C4-2B (cell line): ENCODE data around the gene OSBPL5.
A peak's percentile ranks its signal among the peaks of the same experiment; 100 is the strongest.
"Not testable (repeated sequence)": the region's sequence is repeated elsewhere in the genome, so short reads cannot be mapped to it uniquely, and the experiment has no call there.

ENCODE experiments used
- H3K27ac ChIP-seq: fragments of 450-650 bp; 2 replicates; pipeline ENCODE4 v1.5.1; 2017
- ZFX ChIP-seq: fragments of 450-650 bp; IDR thresholded peaks from 2 replicates; pipeline ENCODE4 v1.6.1; 2017
- TF ChIP-seq, protein P1 (sequence below): fragments of 450-650 bp; conservative IDR thresholded peaks from 2 replicates; pipeline ENCODE4 v1.5.1; 2017; ENCODE audit warnings: mild to moderate bottlenecking

OSBPL5 gene

GRCh38 chr11:3169255-3170043, 4.3 kb upstream of the OSBPL5 start:
- TF ChIP-seq, protein P1, sequence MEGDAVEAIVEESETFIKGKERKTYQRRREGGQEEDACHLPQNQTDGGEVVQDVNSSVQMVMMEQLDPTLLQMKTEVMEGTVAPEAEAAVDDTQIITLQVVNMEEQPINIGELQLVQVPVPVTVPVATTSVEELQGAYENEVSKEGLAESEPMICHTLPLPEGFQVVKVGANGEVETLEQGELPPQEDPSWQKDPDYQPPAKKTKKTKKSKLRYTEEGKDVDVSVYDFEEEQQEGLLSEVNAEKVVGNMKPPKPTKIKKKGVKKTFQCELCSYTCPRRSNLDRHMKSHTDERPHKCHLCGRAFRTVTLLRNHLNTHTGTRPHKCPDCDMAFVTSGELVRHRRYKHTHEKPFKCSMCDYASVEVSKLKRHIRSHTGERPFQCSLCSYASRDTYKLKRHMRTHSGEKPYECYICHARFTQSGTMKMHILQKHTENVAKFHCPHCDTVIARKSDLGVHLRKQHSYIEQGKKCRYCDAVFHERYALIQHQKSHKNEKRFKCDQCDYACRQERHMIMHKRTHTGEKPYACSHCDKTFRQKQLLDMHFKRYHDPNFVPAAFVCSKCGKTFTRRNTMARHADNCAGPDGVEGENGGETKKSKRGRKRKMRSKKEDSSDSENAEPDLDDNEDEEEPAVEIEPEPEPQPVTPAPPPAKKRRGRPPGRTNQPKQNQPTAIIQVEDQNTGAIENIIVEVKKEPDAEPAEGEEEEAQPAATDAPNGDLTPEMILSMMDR, result no peak
- no peak for TF ChIP-seq ZFX
- H3K27ac ChIP-seq, result no peak overlapping the region

DNA sequence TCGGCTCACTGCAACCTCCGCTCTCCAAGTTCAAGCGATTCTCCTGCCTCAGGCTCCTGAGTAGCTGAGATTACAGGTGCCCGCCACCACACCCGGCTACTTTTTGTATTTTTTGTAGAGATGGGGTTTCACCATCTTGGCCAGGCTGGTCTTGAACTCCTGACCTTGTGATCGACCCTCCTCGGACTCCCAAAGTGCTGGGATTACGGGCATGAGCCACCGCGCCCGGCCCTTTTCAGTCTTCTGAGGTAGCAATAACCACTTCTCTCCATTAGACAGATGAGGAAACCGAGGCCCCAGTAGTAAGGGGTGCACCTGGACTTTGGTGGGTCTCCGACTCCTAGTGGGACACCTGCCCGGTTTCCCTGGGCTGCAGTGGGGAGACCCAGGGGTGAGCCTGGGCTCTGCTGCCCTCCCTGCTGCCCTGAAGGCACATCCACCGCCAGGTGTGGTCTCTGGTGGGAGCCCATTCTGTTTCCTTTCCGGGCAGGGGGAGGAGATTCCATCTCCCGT, 3.7 kb upstream of the OSBPL5 start:
- not testable (repeated sequence) for H3K27ac ChIP-seq

DNA sequence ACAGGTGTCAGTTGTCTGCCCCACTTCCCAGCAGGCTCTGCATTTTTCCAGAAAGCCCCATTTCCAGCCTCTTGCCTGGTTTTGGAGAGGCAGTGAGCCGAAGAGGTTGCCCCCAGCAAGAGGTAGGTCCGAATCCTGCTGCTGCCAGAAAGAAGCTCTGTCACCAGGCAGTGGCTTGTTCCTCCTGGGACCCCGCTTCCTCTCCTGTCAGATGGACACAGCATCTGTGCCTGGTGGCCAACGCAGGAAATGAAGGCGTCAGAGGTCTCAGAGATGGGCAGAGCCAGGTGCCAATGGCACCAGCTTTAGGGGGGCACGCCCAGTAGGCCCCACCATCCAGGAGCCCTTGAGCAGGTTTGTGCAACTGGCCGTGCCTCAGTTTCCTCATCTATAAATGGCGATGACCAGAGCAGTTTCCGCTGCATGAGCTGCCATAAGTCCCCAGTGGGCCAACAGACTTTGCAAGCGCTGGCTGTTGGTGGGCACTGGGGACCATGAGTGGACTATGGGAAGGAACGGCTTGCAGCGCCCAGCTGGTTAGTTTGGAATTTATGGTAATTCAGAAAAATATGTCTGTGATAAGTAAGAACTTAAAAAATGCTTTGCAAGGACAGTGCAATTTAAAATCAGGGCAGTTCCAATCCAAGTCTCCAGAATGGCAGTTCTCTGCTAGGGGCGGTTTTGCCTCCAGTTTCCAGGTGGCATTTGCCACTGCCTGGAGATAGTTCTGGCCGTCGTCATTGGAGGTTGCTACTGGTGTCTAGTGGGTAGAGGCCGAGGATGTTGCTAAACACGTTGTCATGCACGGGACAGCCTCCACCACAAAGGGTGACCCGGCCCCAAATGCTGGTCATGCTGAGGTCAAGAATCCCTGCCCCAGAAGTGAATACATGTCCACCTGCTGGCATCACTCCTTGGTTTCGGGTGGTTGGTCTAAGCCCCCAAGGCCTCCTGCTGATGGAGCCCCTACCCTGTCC, 2.3 kb upstream of the OSBPL5 start:
- no peak overlapping the region for H3K27ac ChIP-seq
- TF ChIP-seq, protein P1, result no peak
- TF ChIP-seq ZFX, result no peak

DNA sequence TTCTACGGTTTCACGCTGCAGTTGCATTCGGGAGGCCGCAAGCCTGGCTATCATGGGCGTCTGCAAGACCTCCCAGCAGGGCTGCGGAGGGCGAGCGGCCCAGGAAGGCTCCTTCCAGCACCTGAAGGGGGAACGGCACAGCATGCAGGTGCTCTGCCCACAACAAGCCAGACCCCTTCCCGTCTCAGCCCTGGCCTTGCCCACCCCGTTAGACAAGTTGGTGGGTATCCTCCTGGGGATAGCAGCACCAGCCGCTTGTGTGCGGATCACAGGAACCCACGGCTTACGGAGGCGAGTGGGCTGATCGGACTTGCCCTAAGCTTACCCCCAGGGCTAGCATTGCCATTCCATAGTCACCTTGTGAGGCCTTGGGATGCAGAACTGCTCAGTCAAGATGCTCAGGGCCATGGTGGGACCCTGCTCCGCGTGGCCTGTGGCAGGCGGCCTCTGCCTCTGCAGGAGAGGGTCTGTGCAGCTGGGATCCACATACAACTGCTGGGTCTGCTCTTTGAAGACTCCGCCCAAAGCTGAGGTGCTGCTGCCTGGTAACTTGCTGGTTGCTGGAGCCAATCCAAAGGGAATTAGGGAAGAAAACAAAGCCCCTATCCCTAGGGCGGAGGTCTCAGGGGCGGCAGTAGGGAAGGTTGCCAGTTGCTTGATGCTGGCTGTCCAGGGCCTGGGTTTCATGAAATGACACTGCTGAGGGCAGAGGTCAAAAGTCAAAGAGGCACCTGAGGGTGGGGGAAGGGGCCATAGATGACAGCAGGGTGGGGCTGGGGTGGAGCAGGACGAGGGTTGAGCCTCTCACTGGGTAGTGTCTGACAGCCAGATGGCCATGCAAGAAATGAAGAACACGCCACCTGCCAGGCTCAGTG, 1.4 kb upstream of the OSBPL5 start:
- TF ChIP-seq, protein P1, result no peak
- no peak for TF ChIP-seq ZFX
- no peak overlapping the region for H3K27ac ChIP-seq

GRCh38 chr11:3165916-3166267, 782 bp upstream of the OSBPL5 start:
- no peak for TF ChIP-seq ZFX
- TF ChIP-seq, protein P1, result no peak
- no peak overlapping the region for H3K27ac ChIP-seq

GRCh38 chr11:3164552-3165151, 458 bp downstream of the OSBPL5 start:
- TF ChIP-seq ZFX, result no peak
- TF ChIP-seq, protein P1, result no peak
- peak overlapping the region; percentile 66 for H3K27ac ChIP-seq

GRCh38 chr11:3164138-3164551, 965 bp downstream of the OSBPL5 start:
- H3K27ac ChIP-seq, result peak overlapping the region; percentile 66; the same call in 1 of the 2 replicates
- TF ChIP-seq, protein P1, result no peak
- TF ChIP-seq ZFX, result no peak
